ENCODE measurements around the gene ISOC2.

ISOC2 gene

GRCh38 chr19:55489711-55490477 lies 28.5 kb upstream of the ISOC2 start:
- DNase-seq = no peak

GRCh38 chr19:55488986-55489710 lies 27.7 kb upstream of the ISOC2 start:
- DNase-seq = no peak

GRCh38 chr19:55487924-55488687 lies 26.7 kb upstream of the ISOC2 start, which contains the start of gene SSC5D:
Gene SSC5D (plus strand): TSS chr19:55488436. CDS start chr19:55488590, 154 bp downstream.
- no peak for DNase-seq

GRCh38 chr19:55486971-55487923 lies 25.8 kb upstream of the ISOC2 start:
- no peak for DNase-seq

GRCh38 chr19:55486043-55486970 lies 24.9 kb upstream of the ISOC2 start:
- DNase-seq = no peak

GRCh38 chr19:55485439-55486011 lies 24.1 kb upstream of the ISOC2 start:
- peak in 1 of 2 experiments; percentile 36 for DNase-seq

GRCh38 chr19:55484593-55485438 lies 23.4 kb upstream of the ISOC2 start, which contains the start of gene NAT14:
Gene NAT14 (plus strand): TSS chr19:55485188. CDS start chr19:55485709, 521 bp downstream.
- DNase-seq = peak; percentile 63 to 70

GRCh38 chr19:55483706-55484592 lies 22.5 kb upstream of the ISOC2 start:
- no peak for DNase-seq

GRCh38 chr19:55482967-55483705 lies 21.7 kb upstream of the ISOC2 start:
- DNase-seq = no peak

GRCh38 chr19:55482156-55482961 lies 20.9 kb upstream of the ISOC2 start:
- DNase-seq = no peak

GRCh38 chr19:55481794-55482155 lies 20.3 kb upstream of the ISOC2 start:
- DNase-seq = no peak

- DNase-seq = no peak
Observed at GRCh38 chr19:55481148-55481793, 19.8 kb upstream of the ISOC2 start.

- no peak for DNase-seq
Observed at GRCh38 chr19:55479451-55480230, 18.2 kb upstream of the ISOC2 start.

GRCh38 chr19:55479045-55479444 lies 17.6 kb upstream of the ISOC2 start:
- DNase-seq = no peak

GRCh38 chr19:55478364-55478763 lies 16.9 kb upstream of the ISOC2 start:
- no peak for DNase-seq

- DNase-seq = no peak
Observed at GRCh38 chr19:55477905-55478304, 16.5 kb upstream of the ISOC2 start.
